Measurements from ENCODE around the gene TAF3. TPM values are rescaled to one million over a fixed set of nuclear protein-coding genes. Genes with fewer than 3 reads are reported as not detected.

TAF3 gene
- polyA plus RNA-seq, 3 donors = 1.6 to 3.9 (median 3.4) TPM

DNA sequence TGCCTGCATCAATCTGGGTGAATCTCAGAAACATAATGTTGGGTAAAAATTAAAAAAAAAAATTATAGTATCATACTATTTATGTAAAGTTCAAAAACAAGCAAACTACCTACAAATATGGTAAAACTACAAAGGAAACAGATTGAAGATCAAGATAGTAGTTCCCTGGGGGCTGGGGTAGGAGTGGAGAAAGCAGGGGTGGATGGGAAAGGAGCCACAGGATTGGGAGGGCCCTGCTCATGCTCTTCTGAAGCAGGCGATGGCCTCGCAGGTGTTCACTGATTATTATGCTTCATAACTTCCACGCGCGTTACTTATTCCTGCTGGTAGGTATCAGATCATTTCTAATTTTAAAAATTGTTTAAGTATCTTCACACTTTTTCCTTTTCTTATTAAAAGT lies 140.1 kb downstream of the TAF3 start:
- 96% methylated on average over 5 of the region's 5 CpGs for WGBS (ENCODE audit: insufficient coverage)
- H4K20me1 ChIP-seq (ENCODE audit: insufficient read depth, low read length) = peaks cover 4% of the 10 kb centered on the region
- Mint-ChIP-seq H3K27me3 (ENCODE audit: low read depth in 3 of 3) (peaks cover 0 to under 1% (median 0%) of the 10 kb centered on the region in 3 donors), H3K4me1 (peaks cover 12% of the 10 kb centered on the region), H3K36me3 (peaks cover 0 to 6% of the 10 kb centered on the region in 2 donors), H3K9me3 (peaks cover 0 to 2% (median 0%) of the 10 kb centered on the region in 7 donors), H3K27ac (no peak overlapping the region), H3K4me3 (no peak overlapping the region)
- H3K4me1 ChIP-seq (ENCODE audit: control insufficient read depth in 1 of 2, insufficient read depth in 2 of 2, low read length in 2 of 2) = peaks cover 9 to 10% of the 10 kb centered on the region in 2 donors
- no peak overlapping the region for H2AFZ ChIP-seq (ENCODE audit: insufficient read depth, low read depth, low read length, poor library complexity, severe bottlenecking)
- no peaks in the 10 kb centered on the region for H3K36me3 ChIP-seq (replicated peaks in 1 of 2; ENCODE audit: control insufficient read depth in 1 of 2, insufficient read depth in 2 of 2, low read length in 2 of 2)
- no peak overlapping the region for H3K4me3 ChIP-seq (replicated peaks in 1 of 3; ENCODE audit: low read depth in 2 of 3, low read length in 3 of 3)
- no peak overlapping the region for H3K27ac ChIP-seq (ENCODE audit: low read depth in 1 of 2, low read length in 2 of 2)
- no peak overlapping the region for H3K4me2 ChIP-seq (replicated peaks; ENCODE audit: extremely low read depth, low read length, poor library complexity, severe bottlenecking)
- intact Hi-C loops (cut with micrococcal nuclease) = no loop called here
- no peak overlapping the region for H3K9ac ChIP-seq (ENCODE audit: insufficient read depth, low read length, poor library complexity, severe bottlenecking)
- H3K79me2 ChIP-seq (ENCODE audit: insufficient read depth, low read length) = peaks cover 5% of the 10 kb centered on the region
- no peak for DNase-seq
- TF ChIP-seq, protein P1, sequence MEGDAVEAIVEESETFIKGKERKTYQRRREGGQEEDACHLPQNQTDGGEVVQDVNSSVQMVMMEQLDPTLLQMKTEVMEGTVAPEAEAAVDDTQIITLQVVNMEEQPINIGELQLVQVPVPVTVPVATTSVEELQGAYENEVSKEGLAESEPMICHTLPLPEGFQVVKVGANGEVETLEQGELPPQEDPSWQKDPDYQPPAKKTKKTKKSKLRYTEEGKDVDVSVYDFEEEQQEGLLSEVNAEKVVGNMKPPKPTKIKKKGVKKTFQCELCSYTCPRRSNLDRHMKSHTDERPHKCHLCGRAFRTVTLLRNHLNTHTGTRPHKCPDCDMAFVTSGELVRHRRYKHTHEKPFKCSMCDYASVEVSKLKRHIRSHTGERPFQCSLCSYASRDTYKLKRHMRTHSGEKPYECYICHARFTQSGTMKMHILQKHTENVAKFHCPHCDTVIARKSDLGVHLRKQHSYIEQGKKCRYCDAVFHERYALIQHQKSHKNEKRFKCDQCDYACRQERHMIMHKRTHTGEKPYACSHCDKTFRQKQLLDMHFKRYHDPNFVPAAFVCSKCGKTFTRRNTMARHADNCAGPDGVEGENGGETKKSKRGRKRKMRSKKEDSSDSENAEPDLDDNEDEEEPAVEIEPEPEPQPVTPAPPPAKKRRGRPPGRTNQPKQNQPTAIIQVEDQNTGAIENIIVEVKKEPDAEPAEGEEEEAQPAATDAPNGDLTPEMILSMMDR (IDR thresholded peaks at IDR 0.05) = no peak
- no peaks in the 10 kb centered on the region for H3K27me3 ChIP-seq (ENCODE audit: control insufficient read depth in 2 of 2, insufficient read depth in 2 of 2, low read length in 2 of 2)
- H3K9me3 ChIP-seq (replicated peaks in 1 of 2; ENCODE audit: control insufficient read depth in 1 of 2, insufficient read depth in 1 of 2, low read length in 2 of 2) = no peaks in the 10 kb centered on the region

DNA sequence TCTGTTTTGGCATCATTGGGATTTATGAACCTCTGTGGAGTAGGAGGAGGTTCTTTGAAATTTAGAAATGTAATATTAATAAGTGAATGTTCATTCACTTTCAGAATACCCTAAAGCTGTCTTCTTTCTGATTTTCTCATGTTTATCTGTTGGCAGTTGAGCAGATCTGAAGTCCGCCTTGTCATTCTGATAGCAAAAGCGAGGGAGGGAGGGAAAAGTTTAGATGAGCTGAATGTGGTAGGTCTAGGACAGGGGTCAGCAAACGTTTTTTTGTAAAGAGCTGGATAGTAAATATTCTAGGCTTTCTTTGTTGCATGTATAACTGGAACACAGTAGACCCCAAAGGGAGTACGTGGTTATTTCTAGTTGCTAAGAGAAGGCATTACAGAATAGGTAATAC lies 141.8 kb downstream of the TAF3 start:
- Histone ChIP-seq H3K4me3 (replicated peaks in 1 of 3; ENCODE audit: low read depth in 2 of 3, low read length in 3 of 3) (no peak overlapping the region), H3K79me2 (ENCODE audit: insufficient read depth, low read length) (peaks cover 5% of the 10 kb centered on the region), H3K4me2 (replicated peaks; ENCODE audit: extremely low read depth, low read length, poor library complexity, severe bottlenecking) (no peak overlapping the region), H3K36me3 (replicated peaks in 1 of 2; ENCODE audit: control insufficient read depth in 1 of 2, insufficient read depth in 2 of 2, low read length in 2 of 2) (peaks cover 6 to 13% of the 10 kb centered on the region in 2 donors), H2AFZ (ENCODE audit: insufficient read depth, low read depth, low read length, poor library complexity, severe bottlenecking) (no peak overlapping the region), H3K9me3 (replicated peaks in 1 of 2; ENCODE audit: control insufficient read depth in 1 of 2, insufficient read depth in 1 of 2, low read length in 2 of 2) (no peaks in the 10 kb centered on the region), H3K27me3 (ENCODE audit: control insufficient read depth in 2 of 2, insufficient read depth in 2 of 2, low read length in 2 of 2) (no peaks in the 10 kb centered on the region), H3K4me1 (ENCODE audit: control insufficient read depth in 1 of 2, insufficient read depth in 2 of 2, low read length in 2 of 2) (peaks cover 9 to 10% of the 10 kb centered on the region in 2 donors), H3K9ac (ENCODE audit: insufficient read depth, low read length, poor library complexity, severe bottlenecking) (no peak overlapping the region), H3K27ac (ENCODE audit: low read depth in 1 of 2, low read length in 2 of 2) (no peak overlapping the region), H4K20me1 (ENCODE audit: insufficient read depth, low read length) (peaks cover 4% of the 10 kb centered on the region)
- no peak for DNase-seq
- peaks cover 14 to 21% of the 10 kb centered on the region in 2 donors for H3K36me3 Mint-ChIP-seq
- no peak overlapping the region for H3K27ac Mint-ChIP-seq
- intact Hi-C loops (cut with micrococcal nuclease) = no loop called here
- peaks cover 14% of the 10 kb centered on the region for H3K4me1 Mint-ChIP-seq
- H3K4me3 Mint-ChIP-seq = no peak overlapping the region
- 100% methylated on average over 3 of the region's 4 CpGs for WGBS (ENCODE audit: insufficient coverage)
- H3K27me3 Mint-ChIP-seq (ENCODE audit: low read depth in 3 of 3) = no peaks in the 10 kb centered on the region
- peaks cover 0 to 2% (median 0%) of the 10 kb centered on the region in 7 donors for H3K9me3 Mint-ChIP-seq
- TF ChIP-seq, protein P1 (IDR thresholded peaks at IDR 0.05) = no peak
